Fibroblast of mammary gland (primary cell): Measurements from ENCODE around the gene BANK1.

ENCODE experiments used
- DNase-seq: peaks from one replicate; pipeline ENCODE4 v3.0.0-alpha.2; 2010; ENCODE audit warnings: low read depth
- H3K4me3 ChIP-seq: 2 replicates; pipeline ENCODE4 v1.5.1; 2011; ENCODE audit warnings: low read depth, mild to moderate bottlenecking, low read length, moderate library complexity; ENCODE audit not compliant: control insufficient read depth
- CTCF ChIP-seq: conservative IDR thresholded peaks from 2 replicates; pipeline ENCODE4 v1.5.1; 2011; ENCODE audit warnings: low read depth, low read length, inconsistent platforms; ENCODE audit not compliant: control insufficient read depth, insufficient read depth

Gene BANK1

GRCh38 chr4:102007959-102008425 is 217.5 kb downstream of the BANK1 start:
- TF ChIP-seq CTCF = no peak
- DNase-seq = no peak
- no peak overlapping the region for H3K4me3 ChIP-seq

- no peak overlapping the region for H3K4me3 ChIP-seq
- no peak for TF ChIP-seq CTCF
- no peak for DNase-seq
Observed at GRCh38 chr4:102008711-102009110, 218.2 kb downstream of the BANK1 start.

- no peak for TF ChIP-seq CTCF
- no peak for DNase-seq
- no peak overlapping the region for H3K4me3 ChIP-seq
Observed at GRCh38 chr4:102022343-102022742, 231.8 kb downstream of the BANK1 start.

- TF ChIP-seq CTCF = no peak
- no peak overlapping the region for H3K4me3 ChIP-seq
- no peak for DNase-seq
Observed at GRCh38 chr4:102027961-102028360, 237.4 kb downstream of the BANK1 start.

GRCh38 chr4:102031406-102031805 is 240.9 kb downstream of the BANK1 start:
- no peak for DNase-seq
- H3K4me3 ChIP-seq = no peak overlapping the region
- TF ChIP-seq CTCF = no peak

GRCh38 chr4:102036016-102036415 is 245.5 kb downstream of the BANK1 start:
- no peak for DNase-seq
- no peak for TF ChIP-seq CTCF
- H3K4me3 ChIP-seq = no peak overlapping the region
